Measurements from ENCODE around the gene LAMA5.

DNA sequence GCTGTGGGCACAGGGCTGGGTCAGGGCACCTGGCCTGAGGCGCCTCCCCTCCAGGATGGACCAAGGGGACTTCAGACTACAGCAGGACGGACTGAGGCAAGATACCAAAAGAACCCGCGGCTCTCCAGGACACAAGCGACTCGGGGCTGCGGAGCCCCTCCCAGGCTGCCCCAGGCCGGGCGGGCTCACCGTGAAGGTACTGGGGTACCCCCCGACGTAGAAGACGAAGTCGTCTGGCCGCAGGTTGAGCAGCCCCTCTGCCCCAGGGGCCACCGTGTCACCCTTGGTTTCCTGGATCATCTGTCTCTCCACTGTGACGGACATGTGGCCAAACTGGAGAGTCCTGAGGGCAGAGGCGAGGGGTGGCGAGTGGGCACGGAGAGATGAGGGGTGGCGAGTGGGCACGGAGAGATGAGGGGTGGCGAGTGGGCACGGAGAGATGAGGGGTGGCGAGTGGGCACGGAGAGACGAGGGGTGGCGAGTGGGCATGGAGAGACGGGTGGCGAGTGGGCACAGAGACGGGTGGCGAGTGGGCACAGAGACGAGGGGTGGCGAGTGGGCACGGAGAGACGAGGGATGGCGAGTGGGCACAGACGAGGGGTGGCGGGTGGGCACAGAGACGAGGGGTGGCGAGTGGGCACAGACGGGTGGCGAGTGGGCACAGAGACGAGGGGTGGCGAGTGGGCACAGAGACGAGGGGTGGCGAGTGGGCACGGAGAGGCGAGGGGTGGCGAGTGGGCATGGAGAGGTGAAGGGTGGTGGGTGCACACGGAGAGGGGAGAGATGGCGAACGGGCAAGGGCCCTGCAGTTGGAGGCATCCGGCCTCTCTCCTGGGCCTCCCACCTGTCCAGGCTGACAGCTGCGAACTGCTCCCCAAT lies 53.4 kb downstream of the LAMA5 start:
- TF ChIP-seq CTCF (IDR thresholded peaks at IDR 0.05 in 4 of 5, conservative IDR thresholded peaks at IDR 0.05 in 1 of 5) = no peak
- no peak for TF ChIP-seq POLR2A (IDR thresholded peaks at IDR 0.05)

Data from gastrocnemius medialis (tissue), 4 donors.